ENCODE results near the gene PLEKHA7. TPM values are rescaled to one million over a fixed set of nuclear protein-coding genes. Genes with fewer than 3 reads are reported as not detected.

The PLEKHA7 gene
- polyA plus RNA-seq, 4 donors, result 28.1 to 69.3 (median 57.5) TPM

GRCh38 chr11:16793009-16793408 lies 221.2 kb downstream of the PLEKHA7 start:
- WGBS, 3 donors, result 89 to 94% (median 93%) methylated on average over 3 of the region's 3 CpGs

DNA sequence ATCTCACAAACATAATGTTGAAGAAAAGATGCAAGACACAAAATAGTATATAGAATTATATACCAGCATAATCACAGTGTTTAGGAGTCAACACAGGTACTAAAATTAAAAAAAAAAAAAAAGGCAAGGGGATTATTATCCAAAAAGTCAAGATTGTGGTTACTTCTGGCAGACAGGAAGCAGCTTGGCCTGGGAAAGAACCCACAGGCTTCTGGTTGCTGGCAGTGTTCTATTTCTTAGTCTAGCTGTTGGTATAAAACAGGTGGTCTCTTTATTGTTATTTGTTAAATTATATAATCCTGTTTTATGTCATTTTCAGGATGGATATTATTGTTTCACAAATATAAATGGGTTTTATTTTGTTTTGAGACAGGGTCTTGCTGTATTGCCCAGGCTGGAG lies 221.8 kb downstream of the PLEKHA7 start:
- H3K4me1 ChIP-seq (ENCODE audit: control insufficient read depth in 3 of 3, insufficient read depth in 2 of 3, low read depth in 1 of 3, low read length in 2 of 3), result peaks cover 0 to 3% (median 2%) of the 10 kb centered on the region in 3 donors
- FAIRE-seq, result no peak
- no peak overlapping the region for H3K4me3 ChIP-seq (ENCODE audit: low read depth in 1 of 3, low read length in 3 of 3)
- no peaks in the 10 kb centered on the region for H3K9me3 ChIP-seq (ENCODE audit: control insufficient read depth in 2 of 2, insufficient read depth in 1 of 2, low read depth in 1 of 2, low read length in 1 of 2)
- no peak for DNase-seq
- no peaks in the 10 kb centered on the region for H3K27me3 ChIP-seq (ENCODE audit: control insufficient read depth in 3 of 3, insufficient read depth in 3 of 3, low read length in 3 of 3)
- peak overlapping the region in 1 of 3 donors; percentile 48 for H3K27ac ChIP-seq (ENCODE audit: low read depth in 1 of 3, low read length in 2 of 3)
- H3K36me3 ChIP-seq (ENCODE audit: control insufficient read depth in 3 of 3, insufficient read depth in 2 of 3, low read depth in 1 of 3, low read length in 3 of 3), result peaks cover 2 to 78% (median 27%) of the 10 kb centered on the region in 3 donors

More at GRCh38 chr11:16793009-16793408, 221.2 kb downstream of the PLEKHA7 start:
- no peak for DNase-seq
- Histone ChIP-seq H3K4me1 (ENCODE audit: control insufficient read depth in 3 of 3, insufficient read depth in 2 of 3, low read depth in 1 of 3, low read length in 2 of 3) (peaks cover 0 to 3% (median 2%) of the 10 kb centered on the region in 3 donors), H3K4me3 (ENCODE audit: low read depth in 1 of 3, low read length in 3 of 3) (no peak overlapping the region), H3K36me3 (ENCODE audit: control insufficient read depth in 3 of 3, insufficient read depth in 2 of 3, low read depth in 1 of 3, low read length in 3 of 3) (peaks cover 2 to 83% (median 25%) of the 10 kb centered on the region in 3 donors), H3K27ac (ENCODE audit: low read depth in 1 of 3, low read length in 2 of 3) (peak overlapping the region in 1 of 3 donors; percentile 5), H3K9me3 (ENCODE audit: control insufficient read depth in 2 of 2, insufficient read depth in 1 of 2, low read depth in 1 of 2, low read length in 1 of 2) (no peaks in the 10 kb centered on the region), H3K27me3 (ENCODE audit: control insufficient read depth in 3 of 3, insufficient read depth in 3 of 3, low read length in 3 of 3) (no peaks in the 10 kb centered on the region)
- no peak for FAIRE-seq

DNA sequence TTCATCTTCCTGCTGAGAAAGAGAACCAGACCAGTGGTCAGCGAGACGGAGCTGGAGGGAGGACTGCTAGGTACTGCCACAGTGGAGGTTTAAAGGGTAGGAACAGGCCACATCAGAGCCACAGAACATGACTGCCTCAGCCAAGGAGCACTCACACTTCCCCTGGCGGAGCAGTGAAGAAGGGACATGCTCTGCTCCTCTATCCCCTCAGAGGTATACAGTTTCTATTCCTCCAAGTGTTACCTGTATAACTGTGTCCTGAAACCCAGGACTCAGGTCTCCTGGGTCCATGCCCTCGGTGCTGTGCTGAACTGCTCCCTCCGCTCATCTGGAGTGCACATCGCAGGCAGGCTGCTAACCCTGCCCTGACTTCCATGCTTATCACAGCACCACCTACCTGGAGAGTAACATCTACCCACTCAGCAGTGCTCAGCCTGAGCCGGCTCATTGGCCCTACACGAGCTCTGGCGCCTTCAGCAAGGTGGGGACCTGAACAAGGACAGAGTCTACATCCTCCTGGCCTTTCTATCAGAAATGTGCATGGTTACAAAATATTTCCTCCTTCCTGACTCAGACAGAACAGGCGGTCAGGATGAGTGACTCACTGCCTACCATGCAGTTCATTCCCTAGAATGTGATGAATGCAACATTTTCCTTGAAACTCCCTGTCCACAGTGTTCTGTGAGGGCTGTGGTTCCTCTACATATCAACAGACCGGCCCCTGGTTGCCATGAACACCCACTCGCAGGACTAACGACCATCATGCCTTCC lies 222.8 kb downstream of the PLEKHA7 start:
- Histone ChIP-seq H3K9me3 (ENCODE audit: control insufficient read depth in 2 of 2, insufficient read depth in 1 of 2, low read depth in 1 of 2, low read length in 1 of 2) (no peaks in the 10 kb centered on the region), H3K27ac (ENCODE audit: low read depth in 1 of 3, low read length in 2 of 3) (peak overlapping the region in 2 of 3 donors; percentile 48 to 81), H3K27me3 (ENCODE audit: control insufficient read depth in 3 of 3, insufficient read depth in 3 of 3, low read length in 3 of 3) (no peaks in the 10 kb centered on the region), H3K4me3 (ENCODE audit: low read depth in 1 of 3, low read length in 3 of 3) (no peak overlapping the region), H3K4me1 (ENCODE audit: control insufficient read depth in 3 of 3, insufficient read depth in 2 of 3, low read depth in 1 of 3, low read length in 2 of 3) (peaks cover 0 to 6% (median 3%) of the 10 kb centered on the region in 3 donors), H3K36me3 (ENCODE audit: control insufficient read depth in 3 of 3, insufficient read depth in 2 of 3, low read depth in 1 of 3, low read length in 3 of 3) (peaks cover 2 to 72% (median 24%) of the 10 kb centered on the region in 3 donors)
- DNase-seq (peak; percentile 25 to 41), FAIRE-seq (no peak)
- WGBS, 3 donors, result 66 to 73% (median 67%) methylated on average over 13 of the region's 13 CpGs

- H3K27ac ChIP-seq (ENCODE audit: low read depth in 1 of 3, low read length in 2 of 3), result peak overlapping the region in 2 of 3 donors; percentile 11 to 81
- H3K4me3 ChIP-seq (ENCODE audit: low read depth in 1 of 3, low read length in 3 of 3), result no peak overlapping the region
- no peak for FAIRE-seq
- H3K9me3 ChIP-seq (ENCODE audit: control insufficient read depth in 2 of 2, insufficient read depth in 1 of 2, low read depth in 1 of 2, low read length in 1 of 2), result no peaks in the 10 kb centered on the region
- no peaks in the 10 kb centered on the region for H3K27me3 ChIP-seq (ENCODE audit: control insufficient read depth in 3 of 3, insufficient read depth in 3 of 3, low read length in 3 of 3)
- H3K4me1 ChIP-seq (ENCODE audit: control insufficient read depth in 3 of 3, insufficient read depth in 2 of 3, low read depth in 1 of 3, low read length in 2 of 3), result peaks cover 0 to 12% (median 3%) of the 10 kb centered on the region in 3 donors
- H3K36me3 ChIP-seq (ENCODE audit: control insufficient read depth in 3 of 3, insufficient read depth in 2 of 3, low read depth in 1 of 3, low read length in 3 of 3), result peaks cover 2 to 75% (median 24%) of the 10 kb centered on the region in 3 donors
- DNase-seq, result no peak
- 87 to 91% (median 89%) methylated on average over 16 of the region's 16 CpGs for WGBS, 3 donors
Observed at GRCh38 chr11:16790486-16791190, 223.6 kb downstream of the PLEKHA7 start.

DNA sequence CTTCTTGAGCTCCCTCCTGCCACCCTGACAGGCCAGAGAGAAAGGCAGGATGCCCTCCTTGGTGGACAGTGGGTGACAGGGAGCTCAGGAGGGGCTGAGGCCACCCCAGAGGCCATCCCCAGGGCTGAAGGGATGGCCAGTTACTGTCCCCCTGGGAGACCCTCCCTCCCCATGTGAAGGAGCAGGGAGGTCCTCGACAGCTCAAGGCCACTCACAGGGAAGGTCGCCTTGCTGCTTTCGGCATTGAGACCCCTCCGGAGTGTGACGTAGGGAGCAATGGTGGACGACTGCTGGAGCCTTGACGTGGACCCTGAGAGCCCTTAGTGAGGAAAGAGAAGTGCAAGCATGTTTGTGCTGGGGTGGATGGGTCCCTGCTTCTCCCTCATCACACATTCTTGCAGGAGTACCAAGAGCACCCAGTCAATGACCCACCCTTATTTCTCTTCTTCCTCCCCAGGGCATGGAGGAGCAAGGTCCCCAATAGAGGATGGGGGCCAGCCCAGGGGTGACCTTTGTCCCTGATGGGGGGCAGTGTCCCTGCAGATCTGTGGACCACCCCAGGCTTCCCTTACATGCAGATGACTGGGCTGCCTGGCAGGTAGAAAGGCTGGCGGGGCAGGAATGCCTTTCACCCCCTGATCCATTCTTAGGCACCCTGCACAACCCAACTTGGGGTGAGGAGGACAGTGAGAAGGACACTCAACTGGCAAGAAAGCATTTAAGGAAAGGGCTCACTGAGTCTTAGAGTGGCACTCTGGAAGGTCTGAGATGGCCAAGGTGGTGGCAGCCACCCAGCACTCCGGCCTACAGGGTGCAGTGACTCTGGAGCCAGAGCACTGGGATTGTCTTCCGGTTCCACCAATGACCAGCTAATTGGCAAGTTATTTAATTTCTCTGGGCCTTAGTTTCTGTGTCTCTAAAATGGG lies 224.4 kb downstream of the PLEKHA7 start:
- Histone ChIP-seq H3K36me3 (ENCODE audit: control insufficient read depth in 3 of 3, insufficient read depth in 2 of 3, low read depth in 1 of 3, low read length in 3 of 3) (peaks cover 2 to 80% (median 22%) of the 10 kb centered on the region in 3 donors), H3K27me3 (ENCODE audit: control insufficient read depth in 3 of 3, insufficient read depth in 3 of 3, low read length in 3 of 3) (no peaks in the 10 kb centered on the region), H3K9me3 (ENCODE audit: control insufficient read depth in 2 of 2, insufficient read depth in 1 of 2, low read depth in 1 of 2, low read length in 1 of 2) (no peaks in the 10 kb centered on the region), H3K27ac (ENCODE audit: low read depth in 1 of 3, low read length in 2 of 3) (no peak overlapping the region), H3K4me1 (ENCODE audit: control insufficient read depth in 3 of 3, insufficient read depth in 2 of 3, low read depth in 1 of 3, low read length in 2 of 3) (peaks cover 0 to 14% (median 3%) of the 10 kb centered on the region in 3 donors), H3K4me3 (ENCODE audit: low read depth in 1 of 3, low read length in 3 of 3) (no peak overlapping the region)
- DNase-seq (no peak), FAIRE-seq (no peak)
- 92 to 94% (median 93%) methylated on average over 10 of the region's 10 CpGs for WGBS, 3 donors

- DNase-seq (no peak), FAIRE-seq (no peak)
- H3K4me3 ChIP-seq (ENCODE audit: low read depth in 1 of 3, low read length in 3 of 3), result no peak overlapping the region
- no peaks in the 10 kb centered on the region for H3K9me3 ChIP-seq (ENCODE audit: control insufficient read depth in 2 of 2, insufficient read depth in 1 of 2, low read depth in 1 of 2, low read length in 1 of 2)
- WGBS, 3 donors, result 89 to 92% (median 90%) methylated on average over 13 of the region's 13 CpGs
- no peaks in the 10 kb centered on the region for H3K27me3 ChIP-seq (ENCODE audit: control insufficient read depth in 3 of 3, insufficient read depth in 3 of 3, low read length in 3 of 3)
- H3K36me3 ChIP-seq (ENCODE audit: control insufficient read depth in 3 of 3, insufficient read depth in 2 of 3, low read depth in 1 of 3, low read length in 3 of 3), result peaks cover 0 to 78% (median 16%) of the 10 kb centered on the region in 3 donors
- H3K27ac ChIP-seq (ENCODE audit: low read depth in 1 of 3, low read length in 2 of 3), result no peak overlapping the region
- peaks cover 0 to 14% (median 3%) of the 10 kb centered on the region in 3 donors for H3K4me1 ChIP-seq (ENCODE audit: control insufficient read depth in 3 of 3, insufficient read depth in 2 of 3, low read depth in 1 of 3, low read length in 2 of 3)
Observed at GRCh38 chr11:16789063-16789420, 225.2 kb downstream of the PLEKHA7 start.

- H3K4me3 ChIP-seq (ENCODE audit: low read depth in 1 of 3, low read length in 3 of 3), result no peak overlapping the region
- no peaks in the 10 kb centered on the region for H3K27me3 ChIP-seq (ENCODE audit: control insufficient read depth in 3 of 3, insufficient read depth in 3 of 3, low read length in 3 of 3)
- no peak for FAIRE-seq
- peak; percentile 60 to 80 for DNase-seq
- 57 to 65% (median 63%) methylated on average over 17 of the region's 17 CpGs for WGBS, 3 donors
- no peaks in the 10 kb centered on the region for H3K9me3 ChIP-seq (ENCODE audit: control insufficient read depth in 2 of 2, insufficient read depth in 1 of 2, low read depth in 1 of 2, low read length in 1 of 2)
- H3K27ac ChIP-seq (ENCODE audit: low read depth in 1 of 3, low read length in 2 of 3), result no peak overlapping the region
- H3K36me3 ChIP-seq (ENCODE audit: control insufficient read depth in 3 of 3, insufficient read depth in 2 of 3, low read depth in 1 of 3, low read length in 3 of 3), result peaks cover 0 to 78% (median 13%) of the 10 kb centered on the region in 3 donors
- peaks cover 0 to 14% (median 3%) of the 10 kb centered on the region in 3 donors for H3K4me1 ChIP-seq (ENCODE audit: control insufficient read depth in 3 of 3, insufficient read depth in 2 of 3, low read depth in 1 of 3, low read length in 2 of 3)
Observed at GRCh38 chr11:16788141-16789062, 225.8 kb downstream of the PLEKHA7 start.
